ENCODE measurements around the gene PACRG.
"Not testable (repeated sequence)": the region's sequence is repeated elsewhere in the genome, so short reads cannot be mapped to it uniquely, and the experiment has no call there.

The PACRG gene

GRCh38 chr6:162974685-162975084 lies 246.9 kb downstream of the PACRG start:
- Histone ChIP-seq H3K36me3 (ENCODE audit: control insufficient read depth, insufficient read depth, low read length) (no peaks in the 10 kb centered on the region), H3K4me1 (ENCODE audit: control insufficient read depth, insufficient read depth, low read length) (no peaks in the 10 kb centered on the region), H3K27me3 (ENCODE audit: control insufficient read depth, insufficient read depth, low read length) (no peaks in the 10 kb centered on the region), H3K9me3 (ENCODE audit: control insufficient read depth, insufficient read depth, low read length) (no peaks in the 10 kb centered on the region), H3K4me3 (ENCODE audit: low read length) (no peak overlapping the region), H3K27ac (ENCODE audit: low read length) (no peak overlapping the region)
- DNase-seq (ENCODE audit: low read depth, low spot score), result no peak
- no CpG with 5 or more reads among the region's 6 CpGs for WGBS (ENCODE audit: insufficient coverage, insufficient read length)

- Histone ChIP-seq H3K36me3 (ENCODE audit: control insufficient read depth, insufficient read depth, low read length) (no peaks in the 10 kb centered on the region), H3K9me3 (ENCODE audit: control insufficient read depth, insufficient read depth, low read length) (no peaks in the 10 kb centered on the region), H3K27me3 (ENCODE audit: control insufficient read depth, insufficient read depth, low read length) (no peaks in the 10 kb centered on the region), H3K27ac (ENCODE audit: low read length) (no peak overlapping the region), H3K4me3 (ENCODE audit: low read length) (no peak overlapping the region), H3K4me1 (ENCODE audit: control insufficient read depth, insufficient read depth, low read length) (no peaks in the 10 kb centered on the region)
- 100% methylated on average over 2 of the region's 5 CpGs for WGBS (ENCODE audit: insufficient coverage, insufficient read length)
- no peak for DNase-seq (ENCODE audit: low read depth, low spot score)
These were observed 248.4 kb downstream of the PACRG start for GRCh38 chr6:162976141-162976540.

GRCh38 chr6:162983234-162983633 lies 255.5 kb downstream of the PACRG start:
- H3K4me3 ChIP-seq (ENCODE audit: low read length); H3K27ac ChIP-seq (ENCODE audit: low read length); H3K36me3 ChIP-seq (ENCODE audit: control insufficient read depth, insufficient read depth, low read length); H3K27me3 ChIP-seq (ENCODE audit: control insufficient read depth, insufficient read depth, low read length); H3K4me1 ChIP-seq (ENCODE audit: control insufficient read depth, insufficient read depth, low read length); DNase-seq (ENCODE audit: low read depth, low spot score); H3K9me3 ChIP-seq (ENCODE audit: control insufficient read depth, insufficient read depth, low read length): not testable (repeated sequence)
- no CpG with 5 or more reads among the region's 1 CpG for WGBS (ENCODE audit: insufficient coverage, insufficient read length)

- no peaks in the 10 kb centered on the region for H3K36me3 ChIP-seq (ENCODE audit: control insufficient read depth, insufficient read depth, low read length)
- no peak for DNase-seq (ENCODE audit: low read depth, low spot score)
- H3K27ac ChIP-seq (ENCODE audit: low read length), result no peak overlapping the region
- no peak overlapping the region for H3K4me3 ChIP-seq (ENCODE audit: low read length)
- WGBS (ENCODE audit: insufficient coverage, insufficient read length), result no CpG with 5 or more reads among the region's 1 CpG
- H3K27me3 ChIP-seq (ENCODE audit: control insufficient read depth, insufficient read depth, low read length), result no peaks in the 10 kb centered on the region
- H3K9me3 ChIP-seq (ENCODE audit: control insufficient read depth, insufficient read depth, low read length), result no peaks in the 10 kb centered on the region
- no peaks in the 10 kb centered on the region for H3K4me1 ChIP-seq (ENCODE audit: control insufficient read depth, insufficient read depth, low read length)
These were observed 271.0 kb downstream of the PACRG start for GRCh38 chr6:162998777-162999176.

- WGBS (ENCODE audit: insufficient coverage, insufficient read length), result no CpG with 5 or more reads among the region's 5 CpGs
- H3K27ac ChIP-seq (ENCODE audit: low read length), result no peak overlapping the region
These were observed 272.0 kb downstream of the PACRG start for GRCh38 chr6:162999575-163000285.

GRCh38 chr6:163001330-163001729 lies 273.6 kb downstream of the PACRG start:
- no peak for DNase-seq (ENCODE audit: low read depth, low spot score)
- Histone ChIP-seq H3K27me3 (ENCODE audit: control insufficient read depth, insufficient read depth, low read length) (no peaks in the 10 kb centered on the region), H3K4me3 (ENCODE audit: low read length) (no peak overlapping the region), H3K27ac (ENCODE audit: low read length) (no peak overlapping the region), H3K36me3 (ENCODE audit: control insufficient read depth, insufficient read depth, low read length) (no peaks in the 10 kb centered on the region), H3K9me3 (ENCODE audit: control insufficient read depth, insufficient read depth, low read length) (no peaks in the 10 kb centered on the region), H3K4me1 (ENCODE audit: control insufficient read depth, insufficient read depth, low read length) (no peaks in the 10 kb centered on the region)
- no CpG with 5 or more reads among the region's 3 CpGs for WGBS (ENCODE audit: insufficient coverage, insufficient read length)

More at GRCh38 chr6:162999575-163000285, 272.0 kb downstream of the PACRG start:
- Histone ChIP-seq H3K36me3 (ENCODE audit: control insufficient read depth, insufficient read depth, low read length) (no peaks in the 10 kb centered on the region), H3K9me3 (ENCODE audit: control insufficient read depth, insufficient read depth, low read length) (no peaks in the 10 kb centered on the region), H3K4me1 (ENCODE audit: control insufficient read depth, insufficient read depth, low read length) (no peaks in the 10 kb centered on the region), H3K4me3 (ENCODE audit: low read length) (no peak overlapping the region), H3K27me3 (ENCODE audit: control insufficient read depth, insufficient read depth, low read length) (no peaks in the 10 kb centered on the region)
- no peak for DNase-seq (ENCODE audit: low read depth, low spot score)

GRCh38 chr6:163008186-163008585 lies 280.4 kb downstream of the PACRG start:
- Histone ChIP-seq H3K27me3 (ENCODE audit: control insufficient read depth, insufficient read depth, low read length) (no peaks in the 10 kb centered on the region), H3K4me3 (ENCODE audit: low read length) (no peak overlapping the region), H3K27ac (ENCODE audit: low read length) (no peak overlapping the region), H3K4me1 (ENCODE audit: control insufficient read depth, insufficient read depth, low read length) (no peaks in the 10 kb centered on the region), H3K9me3 (ENCODE audit: control insufficient read depth, insufficient read depth, low read length) (no peaks in the 10 kb centered on the region), H3K36me3 (ENCODE audit: control insufficient read depth, insufficient read depth, low read length) (no peaks in the 10 kb centered on the region)
- no CpG with 5 or more reads among the region's 6 CpGs for WGBS (ENCODE audit: insufficient coverage, insufficient read length)
- no peak for DNase-seq (ENCODE audit: low read depth, low spot score)

GRCh38 chr6:163008626-163009025 lies 280.9 kb downstream of the PACRG start:
- no CpG with 5 or more reads among the region's 5 CpGs for WGBS (ENCODE audit: insufficient coverage, insufficient read length)
- no peaks in the 10 kb centered on the region for H3K9me3 ChIP-seq (ENCODE audit: control insufficient read depth, insufficient read depth, low read length)
- no peaks in the 10 kb centered on the region for H3K4me1 ChIP-seq (ENCODE audit: control insufficient read depth, insufficient read depth, low read length)
- no peak for DNase-seq (ENCODE audit: low read depth, low spot score)
- H3K4me3 ChIP-seq (ENCODE audit: low read length), result no peak overlapping the region
- no peak overlapping the region for H3K27ac ChIP-seq (ENCODE audit: low read length)
- H3K27me3 ChIP-seq (ENCODE audit: control insufficient read depth, insufficient read depth, low read length), result no peaks in the 10 kb centered on the region
- H3K36me3 ChIP-seq (ENCODE audit: control insufficient read depth, insufficient read depth, low read length), result no peaks in the 10 kb centered on the region

GRCh38 chr6:163010145-163010544 lies 282.4 kb downstream of the PACRG start:
- no CpG with 5 or more reads among the region's 5 CpGs for WGBS (ENCODE audit: insufficient coverage, insufficient read length)
- H3K27ac ChIP-seq (ENCODE audit: low read length), result no peak overlapping the region
- H3K4me3 ChIP-seq (ENCODE audit: low read length), result no peak overlapping the region
- no peaks in the 10 kb centered on the region for H3K27me3 ChIP-seq (ENCODE audit: control insufficient read depth, insufficient read depth, low read length)
- H3K36me3 ChIP-seq (ENCODE audit: control insufficient read depth, insufficient read depth, low read length), result no peaks in the 10 kb centered on the region
- no peaks in the 10 kb centered on the region for H3K9me3 ChIP-seq (ENCODE audit: control insufficient read depth, insufficient read depth, low read length)
- no peaks in the 10 kb centered on the region for H3K4me1 ChIP-seq (ENCODE audit: control insufficient read depth, insufficient read depth, low read length)
- DNase-seq (ENCODE audit: low read depth, low spot score), result no peak

- no peaks in the 10 kb centered on the region for H3K27me3 ChIP-seq (ENCODE audit: control insufficient read depth, insufficient read depth, low read length)
- WGBS (ENCODE audit: insufficient coverage, insufficient read length), result no CpG with 5 or more reads among the region's 1 CpG
- DNase-seq (ENCODE audit: low read depth, low spot score), result no peak
- H3K9me3 ChIP-seq (ENCODE audit: control insufficient read depth, insufficient read depth, low read length), result no peaks in the 10 kb centered on the region
- no peak overlapping the region for H3K4me3 ChIP-seq (ENCODE audit: low read length)
- H3K4me1 ChIP-seq (ENCODE audit: control insufficient read depth, insufficient read depth, low read length), result no peaks in the 10 kb centered on the region
- H3K36me3 ChIP-seq (ENCODE audit: control insufficient read depth, insufficient read depth, low read length), result no peaks in the 10 kb centered on the region
- H3K27ac ChIP-seq (ENCODE audit: low read length), result no peak overlapping the region
These were observed 287.0 kb downstream of the PACRG start for GRCh38 chr6:163014736-163015135.

GRCh38 chr6:163017801-163018200 lies 290.0 kb downstream of the PACRG start:
- Histone ChIP-seq H3K4me1 (ENCODE audit: control insufficient read depth, insufficient read depth, low read length) (no peaks in the 10 kb centered on the region), H3K9me3 (ENCODE audit: control insufficient read depth, insufficient read depth, low read length) (no peaks in the 10 kb centered on the region), H3K27ac (ENCODE audit: low read length) (no peak overlapping the region), H3K36me3 (ENCODE audit: control insufficient read depth, insufficient read depth, low read length) (no peaks in the 10 kb centered on the region), H3K4me3 (ENCODE audit: low read length) (no peak overlapping the region), H3K27me3 (ENCODE audit: control insufficient read depth, insufficient read depth, low read length) (no peaks in the 10 kb centered on the region)
- DNase-seq (ENCODE audit: low read depth, low spot score), result no peak
- no CpG with 5 or more reads among the region's 1 CpG for WGBS (ENCODE audit: insufficient coverage, insufficient read length)
